Mucosa of descending colon (tissue), 3 donors: ENCODE data around the gene FRAS1. TPM values are rescaled to one million over a fixed set of nuclear protein-coding genes. Genes with fewer than 3 reads are reported as not detected.
A peak's percentile ranks its signal among the peaks of the same experiment; 100 is the strongest.

Experiments
- ATAC-seq: fragments of 200-7000 bp; cut with Tn5 transposase; one replicate; pipeline ENCODE4 v1.9.1; 2020; ENCODE audit warnings: mild to moderate bottlenecking, moderate library complexity
- DNase-seq, 3 donors: peaks; one replicate each; pipeline ENCODE4 v3.0.0-alpha.2; 2020
- H3K36me3 ChIP-seq: fragments of 200-600 bp; one replicate; pipeline ENCODE4 v1.8.0; 2021; ENCODE audit warnings: low read depth, mild to moderate bottlenecking
- H3K4me1 ChIP-seq: fragments of 200-600 bp; one replicate; pipeline ENCODE4 v1.8.0; 2021; ENCODE audit warnings: low read depth, mild to moderate bottlenecking
- H3K4me3 ChIP-seq: fragments of 200-600 bp; one replicate; pipeline ENCODE4 v1.8.0; 2021; ENCODE audit warnings: mild to moderate bottlenecking
- H3K9me3 ChIP-seq: fragments of 200-600 bp; one replicate; pipeline ENCODE4 v1.8.0; 2021; ENCODE audit warnings: mild to moderate bottlenecking
- CTCF ChIP-seq: fragments of 200-600 bp; IDR thresholded peaks from one replicate; pipeline ENCODE4 v1.8.0; 2022; ENCODE audit warnings: antibody characterized with exemption, mild to moderate bottlenecking
- intact Hi-C, 2 donors: fragments of 100-400 bp; cut with DNase I in 1 of 2; cut with micrococcal nuclease in 1 of 2; formaldehyde crosslinking; loops; one replicate each; pipeline versions ENCODE4 v1.11.0 to v1.11.1; 2022; cut with DNase I, micrococcal nuclease
- total RNA-seq, 3 donors: library from RNA; stranded (reverse); fragmentation: NEBNext Ultra II Directional in 2 of 3; extraction: Animal tissue kit (Norgen Biotek cat#: 25700) in 2 of 3; gene quantifications; one replicate each; pipeline versions ENCODE4 v1.2.1 to v1.2.4, GENCODE V29; 2021 to 2023
- donor health status: DM: no; HTN: no; CAD: no; lungs with moderate emphysema.
- donor health status: DM: no; HTN: no; CAD: no.
- donor health status: DM: no; HTN: yes; CAD: no.

FRAS1 gene
- total RNA-seq, 3 donors from 2014 or later, result 1.2 to 9.3 (median 2.2) TPM

GRCh38 chr4:78184584-78184983 lies 127.5 kb downstream of the FRAS1 start:
- TF ChIP-seq CTCF, result no peak
- ATAC-seq (peak; percentile 20), DNase-seq (no peak)
- peaks cover 8% of the 10 kb centered on the region for H3K4me1 ChIP-seq
- no peaks in the 10 kb centered on the region for H3K36me3 ChIP-seq
- no peak overlapping the region for H3K4me3 ChIP-seq
- no peaks in the 10 kb centered on the region for H3K9me3 ChIP-seq
- intact Hi-C loops, result no loop called here

- DNase-seq, result peak in 1 of 3 donors; percentile 4
- H3K36me3 ChIP-seq, result no peaks in the 10 kb centered on the region
- intact Hi-C loops, result no loop called here
- ATAC-seq, result peak; percentile 90
- no peak overlapping the region for H3K4me3 ChIP-seq
- TF ChIP-seq CTCF, result no peak
- no peaks in the 10 kb centered on the region for H3K9me3 ChIP-seq
- H3K4me1 ChIP-seq, result peaks cover 8% of the 10 kb centered on the region
Measured at GRCh38 chr4:78185117-78185516, 128.0 kb downstream of the FRAS1 start.

- Histone ChIP-seq H3K4me3 (no peak overlapping the region), H3K4me1 (peaks cover 8% of the 10 kb centered on the region), H3K9me3 (no peaks in the 10 kb centered on the region), H3K36me3 (no peaks in the 10 kb centered on the region)
- ATAC-seq, result peak; percentile 17
- TF ChIP-seq CTCF, result no peak
- intact Hi-C loops, result no loop called here
- no peak for DNase-seq
Measured at GRCh38 chr4:78186597-78187543, 129.7 kb downstream of the FRAS1 start.

GRCh38 chr4:78190068-78190467 lies 132.9 kb downstream of the FRAS1 start:
- intact Hi-C loops, result no loop called here
- peaks cover 4% of the 10 kb centered on the region for H3K4me1 ChIP-seq
- no peaks in the 10 kb centered on the region for H3K9me3 ChIP-seq
- DNase-seq (no peak), ATAC-seq (no peak)
- H3K36me3 ChIP-seq, result no peaks in the 10 kb centered on the region
- no peak for TF ChIP-seq CTCF
- no peak overlapping the region for H3K4me3 ChIP-seq

- H3K9me3 ChIP-seq, result peaks cover 2% of the 10 kb centered on the region
- ATAC-seq, result no peak
- no peak for DNase-seq
- H3K4me3 ChIP-seq, result no peak overlapping the region
- H3K4me1 ChIP-seq, result peaks cover 4% of the 10 kb centered on the region
- no peaks in the 10 kb centered on the region for H3K36me3 ChIP-seq
- intact Hi-C loops, result no loop called here
- TF ChIP-seq CTCF, result no peak
Measured at GRCh38 chr4:78190595-78190994, 133.5 kb downstream of the FRAS1 start.
